Loucy (cell line): ENCODE measurements around the gene PPME1.

Source experiments
- H2AFZ ChIP-seq: fragments of 200-600 bp; sonication (generic); 2 replicates; pipeline ENCODE4 v1.6.0; 2016; ENCODE audit warnings: antibody characterized with exemption, mild to moderate bottlenecking, low read length, moderate library complexity
- H3F3A ChIP-seq: fragments of 200-600 bp; 2 replicates; pipeline ENCODE4 v1.6.0; 2016; ENCODE audit warnings: antibody characterized with exemption, low read depth, mild to moderate bottlenecking
- H3K27me3 ChIP-seq: fragments of 200-600 bp; sonication (generic); 2 replicates; pipeline ENCODE4 v1.6.1; 2014; ENCODE audit warnings: low read length, mild to moderate bottlenecking; ENCODE audit not compliant: insufficient read depth, poor library complexity, severe bottlenecking
- H3K36me3 ChIP-seq: fragments of 200-600 bp; sonication (generic); 2 replicates; pipeline ENCODE4 v1.6.1; 2016; ENCODE audit warnings: low read length; ENCODE audit not compliant: insufficient read depth
- H3K4me1 ChIP-seq: fragments of 200-600 bp; sonication (generic); 2 replicates; pipeline ENCODE4 v1.5.1; 2014; ENCODE audit warnings: low read length, mild to moderate bottlenecking; ENCODE audit not compliant: insufficient read depth, poor library complexity, severe bottlenecking
- H3K4me2 ChIP-seq: fragments of 200-600 bp; sonication (generic); 2 replicates; pipeline ENCODE4 v1.6.0; 2014; ENCODE audit warnings: antibody characterized with exemption, low read length, low read depth, mild to moderate bottlenecking; ENCODE audit not compliant: poor library complexity, severe bottlenecking
- H3K4me3 ChIP-seq: fragments of 200-600 bp; sonication (generic); 2 replicates; pipeline ENCODE4 v1.5.1; 2014; ENCODE audit warnings: low read length, mild to moderate bottlenecking, mixed read lengths; ENCODE audit not compliant: poor library complexity, severe bottlenecking
- H3K79me2 ChIP-seq: fragments of 200-600 bp; sonication (generic); 2 replicates; pipeline ENCODE4 v1.6.1; 2014; ENCODE audit warnings: low read length; ENCODE audit not compliant: insufficient read depth
- H3K9ac ChIP-seq: fragments of 200-600 bp; sonication (generic); 2 replicates; pipeline ENCODE4 v1.6.0; 2014; ENCODE audit warnings: mild to moderate bottlenecking, low read depth, low read length, moderate library complexity; ENCODE audit not compliant: poor library complexity, severe bottlenecking
- H3K9me2 ChIP-seq: fragments of 200-600 bp; sonication (generic); replicated peaks from 2 replicates; pipeline ENCODE4 v1.6.1; 2016; ENCODE audit warnings: low read depth, low read length, mixed read lengths
- H3K9me3 ChIP-seq: fragments of 200-600 bp; sonication (generic); 2 replicates; pipeline ENCODE4 v1.6.1; 2014; ENCODE audit warnings: mild to moderate bottlenecking, antibody characterized with exemption, low read length, low read depth; ENCODE audit not compliant: insufficient read depth
- H4K20me1 ChIP-seq: fragments of 200-600 bp; sonication (generic); 2 replicates; pipeline ENCODE4 v1.6.0; 2014; ENCODE audit warnings: antibody characterized with exemption, low read length, mild to moderate bottlenecking; ENCODE audit not compliant: insufficient read depth, poor library complexity, severe bottlenecking
- CTCF ChIP-seq: fragments of 200-600 bp; sonication (generic); conservative IDR thresholded peaks from 2 replicates; pipeline ENCODE4 v1.5.1; 2014; ENCODE audit warnings: mild to moderate bottlenecking, antibody characterized with exemption, low read length
- EZH2phosphoT487 ChIP-seq: fragments of 200-600 bp; IDR thresholded peaks from 2 replicates; pipeline ENCODE4 v1.6.1; 2018; ENCODE audit warnings: antibody characterized with exemption, mild to moderate bottlenecking, moderate library complexity, borderline replicate concordance

The PPME1 gene

DNA sequence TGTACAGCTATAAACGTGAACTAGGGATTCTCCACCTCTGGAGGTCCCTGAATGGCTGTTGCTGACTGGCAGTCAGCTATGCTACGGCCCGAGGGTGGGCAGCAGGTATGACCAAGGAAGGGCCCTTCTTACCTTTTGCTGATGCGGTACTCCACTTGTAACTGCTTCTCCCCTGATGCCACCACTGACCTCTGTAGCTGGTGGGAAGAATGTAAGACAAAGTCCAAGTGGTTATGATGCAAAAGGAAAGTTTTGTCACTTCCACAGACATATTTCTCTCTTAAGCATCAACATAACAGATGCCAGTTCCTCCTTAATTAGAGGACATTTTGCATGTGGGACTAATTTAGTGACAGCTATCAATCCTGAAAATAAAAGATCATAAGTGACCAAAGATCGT lies 108.2 kb downstream of the PPME1 start:
- Histone ChIP-seq H3F3A (no peaks in the 10 kb centered on the region), H4K20me1 (no peaks in the 10 kb centered on the region)

GRCh38 chr11:74280494-74280893 lies 109.4 kb downstream of the PPME1 start:
- no peak for TF ChIP-seq EZH2phosphoT487
- no peak for TF ChIP-seq CTCF
- no peak overlapping the region for H2AFZ ChIP-seq
- H3K4me1 ChIP-seq: no peaks in the 10 kb centered on the region
- no peaks in the 10 kb centered on the region for H3K27me3 ChIP-seq
- H3K4me3 ChIP-seq: no peak overlapping the region
- no peaks in the 10 kb centered on the region for H3K36me3 ChIP-seq
- no peaks in the 10 kb centered on the region for H3K9me2 ChIP-seq
- no peaks in the 10 kb centered on the region for H3K79me2 ChIP-seq
- no peaks in the 10 kb centered on the region for H3F3A ChIP-seq
- H3K9ac ChIP-seq: no peak overlapping the region
- no peaks in the 10 kb centered on the region for H4K20me1 ChIP-seq
- H3K4me2 ChIP-seq: no peak overlapping the region
- H3K9me3 ChIP-seq: no peaks in the 10 kb centered on the region

More for the DNA sequence above, 108.2 kb downstream of the PPME1 start:
- Histone ChIP-seq H3K4me1 (no peaks in the 10 kb centered on the region), H3K79me2 (no peaks in the 10 kb centered on the region), H3K27me3 (no peaks in the 10 kb centered on the region), H3K4me3 (no peak overlapping the region), H3K9ac (no peak overlapping the region), H3K36me3 (no peaks in the 10 kb centered on the region), H3K9me2 (no peaks in the 10 kb centered on the region), H2AFZ (no peak overlapping the region), H3K9me3 (no peaks in the 10 kb centered on the region), H3K4me2 (no peak overlapping the region)
- TF ChIP-seq CTCF (no peak), EZH2phosphoT487 (no peak)

DNA sequence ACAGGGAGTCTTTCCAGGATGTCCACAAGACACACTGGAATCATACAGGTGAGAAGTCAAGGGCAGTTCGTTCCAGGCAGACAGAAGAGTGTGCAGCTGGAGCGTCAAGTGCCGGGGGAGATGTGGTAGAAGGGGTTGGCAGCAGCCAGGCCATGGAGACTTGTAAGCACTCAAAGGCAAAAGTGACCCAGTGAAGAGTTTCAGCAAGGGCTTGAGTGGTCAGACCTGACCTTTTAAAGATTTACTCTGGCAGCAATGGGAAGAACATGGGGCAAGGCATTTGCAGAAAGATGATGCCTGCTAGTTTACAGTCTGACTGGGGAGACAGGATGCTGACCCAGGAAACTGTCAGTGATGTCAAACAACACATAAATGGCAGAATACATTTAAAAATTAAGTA lies 111.3 kb downstream of the PPME1 start:
- H4K20me1 ChIP-seq: no peaks in the 10 kb centered on the region
- H3K9ac ChIP-seq: no peak overlapping the region
- TF ChIP-seq CTCF (no peak), EZH2phosphoT487 (no peak)
- no peak overlapping the region for H3K4me2 ChIP-seq
- no peaks in the 10 kb centered on the region for H3F3A ChIP-seq
- H3K4me3 ChIP-seq: no peak overlapping the region
- no peak overlapping the region for H2AFZ ChIP-seq
- H3K27me3 ChIP-seq: no peaks in the 10 kb centered on the region
- no peaks in the 10 kb centered on the region for H3K79me2 ChIP-seq
- H3K36me3 ChIP-seq: no peaks in the 10 kb centered on the region
- no peaks in the 10 kb centered on the region for H3K4me1 ChIP-seq
- no peaks in the 10 kb centered on the region for H3K9me3 ChIP-seq
- H3K9me2 ChIP-seq: no peaks in the 10 kb centered on the region
